SK-N-MC (cell line): ENCODE results near the gene TRIM17.

ENCODE experiments used
- EZH2 ChIP-seq: fragments of 200-600 bp; sonication (generic); IDR thresholded peaks from one replicate; pipeline ENCODE4 v1.6.1; 2017; ENCODE audit warnings: antibody characterized with exemption
- POLR2AphosphoS5 ChIP-seq: IDR thresholded peaks from 2 replicates; pipeline ENCODE4 v1.6.1; 2012; ENCODE audit warnings: mild to moderate bottlenecking, low read depth, low read length, borderline replicate concordance

- TF ChIP-seq POLR2AphosphoS5, result no peak
- no peak for TF ChIP-seq EZH2
Observed at GRCh38 chr1:228379666-228380065, 37.0 kb downstream of the TRIM17 start.
